ENCODE results near the gene PARD3B.

GRCh38 chr2:205531072-205531471 lies 985.8 kb downstream of the PARD3B start:
- TF ChIP-seq, protein P1, sequence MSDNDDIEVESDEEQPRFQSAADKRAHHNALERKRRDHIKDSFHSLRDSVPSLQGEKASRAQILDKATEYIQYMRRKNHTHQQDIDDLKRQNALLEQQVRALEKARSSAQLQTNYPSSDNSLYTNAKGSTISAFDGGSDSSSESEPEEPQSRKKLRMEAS (IDR thresholded peaks at IDR 0.05) = no peak
- TF ChIP-seq CEBPB (IDR thresholded peaks at IDR 0.05; ENCODE audit: low read depth) (no peak), EZH2phosphoT487 (IDR thresholded peaks at IDR 0.05; ENCODE audit: borderline replicate concordance) (no peak)
- TF ChIP-seq, protein P2, sequence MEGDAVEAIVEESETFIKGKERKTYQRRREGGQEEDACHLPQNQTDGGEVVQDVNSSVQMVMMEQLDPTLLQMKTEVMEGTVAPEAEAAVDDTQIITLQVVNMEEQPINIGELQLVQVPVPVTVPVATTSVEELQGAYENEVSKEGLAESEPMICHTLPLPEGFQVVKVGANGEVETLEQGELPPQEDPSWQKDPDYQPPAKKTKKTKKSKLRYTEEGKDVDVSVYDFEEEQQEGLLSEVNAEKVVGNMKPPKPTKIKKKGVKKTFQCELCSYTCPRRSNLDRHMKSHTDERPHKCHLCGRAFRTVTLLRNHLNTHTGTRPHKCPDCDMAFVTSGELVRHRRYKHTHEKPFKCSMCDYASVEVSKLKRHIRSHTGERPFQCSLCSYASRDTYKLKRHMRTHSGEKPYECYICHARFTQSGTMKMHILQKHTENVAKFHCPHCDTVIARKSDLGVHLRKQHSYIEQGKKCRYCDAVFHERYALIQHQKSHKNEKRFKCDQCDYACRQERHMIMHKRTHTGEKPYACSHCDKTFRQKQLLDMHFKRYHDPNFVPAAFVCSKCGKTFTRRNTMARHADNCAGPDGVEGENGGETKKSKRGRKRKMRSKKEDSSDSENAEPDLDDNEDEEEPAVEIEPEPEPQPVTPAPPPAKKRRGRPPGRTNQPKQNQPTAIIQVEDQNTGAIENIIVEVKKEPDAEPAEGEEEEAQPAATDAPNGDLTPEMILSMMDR (IDR thresholded peaks at IDR 0.05 in 2 of 3, conservative IDR thresholded peaks at IDR 0.05 in 1 of 3; ENCODE audit: borderline replicate concordance in 1 of 3, insufficient read depth in 1 of 3, low read depth in 2 of 3, low read length in 2 of 3) = no peak
